OCI-LY1 (cell line): ENCODE results near the gene WDFY4.

Source experiments
- H2AFZ ChIP-seq: fragments of 200-600 bp; sonication (generic), shearing (Covaris generic); 2 replicates; pipeline ENCODE4 v1.6.0; 2014; ENCODE audit warnings: antibody characterized with exemption, mild to moderate bottlenecking, low read length
- H3F3A ChIP-seq: fragments of 200-600 bp; sonication (generic), shearing (Covaris generic); 2 replicates; pipeline ENCODE4 v1.6.0; 2014; ENCODE audit warnings: mild to moderate bottlenecking, antibody characterized with exemption, low read length, moderate library complexity; ENCODE audit not compliant: insufficient read depth
- H3K27ac ChIP-seq: fragments of 200-600 bp; sonication (generic); 2 replicates; pipeline ENCODE4 v1.5.1; 2014; ENCODE audit warnings: low read length, mixed run types, mild to moderate bottlenecking, low read depth; ENCODE audit not compliant: poor library complexity, severe bottlenecking
- H3K27me3 ChIP-seq: fragments of 200-600 bp; sonication (generic); 2 replicates; pipeline ENCODE4 v1.6.0; 2014; ENCODE audit warnings: antibody characterized with exemption, mild to moderate bottlenecking, low read length, moderate library complexity; ENCODE audit not compliant: insufficient read depth
- H3K36me3 ChIP-seq: fragments of 200-600 bp; sonication (generic); 2 replicates; pipeline ENCODE4 v1.6.1; 2014; ENCODE audit warnings: mild to moderate bottlenecking, antibody characterized with exemption, low read length, moderate library complexity, mixed read lengths; ENCODE audit not compliant: insufficient read depth
- H3K4me1 ChIP-seq: fragments of 200-600 bp; sonication (generic); 2 replicates; pipeline ENCODE4 v1.5.1; 2014; ENCODE audit warnings: mild to moderate bottlenecking, low read length, moderate library complexity; ENCODE audit not compliant: insufficient read depth, severe bottlenecking
- H3K4me2 ChIP-seq: fragments of 200-600 bp; sonication (generic), shearing (Covaris generic); 2 replicates; pipeline ENCODE4 v1.6.1; 2014; ENCODE audit warnings: low read length
- H3K4me3 ChIP-seq: fragments of 200-600 bp; sonication (generic); 2 replicates; pipeline ENCODE4 v1.5.1; 2014; ENCODE audit warnings: low read length, low read depth, mild to moderate bottlenecking, mixed read lengths; ENCODE audit not compliant: poor library complexity, severe bottlenecking
- H3K79me2 ChIP-seq: fragments of 200-600 bp; shearing (Covaris generic); 2 replicates; pipeline ENCODE4 v1.6.1; 2016; ENCODE audit warnings: mixed run types, low read length, mixed read lengths; ENCODE audit not compliant: insufficient read depth
- H3K9ac ChIP-seq: fragments of 200-600 bp; sonication (generic), shearing (Covaris generic); 2 replicates; pipeline ENCODE4 v1.6.1; 2014; ENCODE audit warnings: mild to moderate bottlenecking, low read length, mixed read lengths
- H3K9me2 ChIP-seq: fragments of 200-600 bp; sonication (generic), shearing (Covaris generic); 2 replicates; pipeline ENCODE4 v1.6.1; 2014; ENCODE audit warnings: low read depth, mild to moderate bottlenecking, low read length, mixed read lengths
- H3K9me3 ChIP-seq: fragments of 200-600 bp; shearing (Covaris generic); 2 replicates; pipeline ENCODE4 v1.6.1; 2014; ENCODE audit warnings: low read length, mixed read lengths
- H4K20me1 ChIP-seq: fragments of 200-600 bp; sonication (generic), shearing (Covaris generic); 2 replicates; pipeline ENCODE4 v1.6.0; 2016; ENCODE audit warnings: mild to moderate bottlenecking, low read length; ENCODE audit not compliant: insufficient read depth
- CTCF ChIP-seq: fragments of 200-600 bp; sonication (generic), shearing (Covaris generic); IDR thresholded peaks from 2 replicates; pipeline ENCODE4 v1.5.1; 2017; ENCODE audit warnings: mild to moderate bottlenecking, antibody characterized with exemption, low read length, moderate library complexity, mixed read lengths
- EZH2 ChIP-seq: fragments of 200-600 bp; sonication (generic), shearing (Covaris generic); IDR thresholded peaks from 2 replicates; pipeline ENCODE4 v1.8.0; 2017; ENCODE audit warnings: borderline replicate concordance, mixed run types, mild to moderate bottlenecking, antibody characterized with exemption, low read length, moderate library complexity, mixed read lengths

The WDFY4 gene

GRCh38 chr10:48813291-48813690 is 128.6 kb downstream of the WDFY4 start:
- Histone ChIP-seq H3K79me2 (no peaks in the 10 kb centered on the region), H3K9me2 (no peaks in the 10 kb centered on the region), H3K27me3 (no peaks in the 10 kb centered on the region), H3K9ac (no peak overlapping the region), H2AFZ (no peak overlapping the region), H3K4me1 (no peaks in the 10 kb centered on the region), H3K4me2 (no peak overlapping the region), H4K20me1 (no peaks in the 10 kb centered on the region), H3K36me3 (peaks cover 94% of the 10 kb centered on the region), H3F3A (no peaks in the 10 kb centered on the region), H3K9me3 (no peaks in the 10 kb centered on the region), H3K4me3 (no peak overlapping the region), H3K27ac (no peak overlapping the region)
- TF ChIP-seq EZH2: no peak
- TF ChIP-seq CTCF: no peak

- H3K27ac ChIP-seq: no peak overlapping the region
- no peak for TF ChIP-seq EZH2
- TF ChIP-seq CTCF: no peak
- H3F3A ChIP-seq: no peaks in the 10 kb centered on the region
- H3K79me2 ChIP-seq: no peaks in the 10 kb centered on the region
- no peak overlapping the region for H3K9ac ChIP-seq
- H3K9me2 ChIP-seq: no peaks in the 10 kb centered on the region
- H4K20me1 ChIP-seq: no peaks in the 10 kb centered on the region
- H3K4me2 ChIP-seq: no peak overlapping the region
- H3K36me3 ChIP-seq: peaks cover 89% of the 10 kb centered on the region
- H3K4me1 ChIP-seq: no peaks in the 10 kb centered on the region
- H3K27me3 ChIP-seq: no peaks in the 10 kb centered on the region
- H2AFZ ChIP-seq: no peak overlapping the region
- H3K9me3 ChIP-seq: no peaks in the 10 kb centered on the region
- no peak overlapping the region for H3K4me3 ChIP-seq
Measured at GRCh38 chr10:48813825-48814224, 129.2 kb downstream of the WDFY4 start.

GRCh38 chr10:48814933-48815332 is 130.3 kb downstream of the WDFY4 start:
- Histone ChIP-seq H3K4me3 (no peak overlapping the region), H3K4me2 (no peak overlapping the region), H3K9ac (no peak overlapping the region), H3K4me1 (no peaks in the 10 kb centered on the region), H3K9me2 (no peaks in the 10 kb centered on the region), H3K79me2 (no peaks in the 10 kb centered on the region), H3K27me3 (no peaks in the 10 kb centered on the region), H4K20me1 (no peaks in the 10 kb centered on the region), H2AFZ (no peak overlapping the region), H3K36me3 (peaks cover 86% of the 10 kb centered on the region), H3K27ac (no peak overlapping the region), H3F3A (no peaks in the 10 kb centered on the region), H3K9me3 (no peaks in the 10 kb centered on the region)
- TF ChIP-seq CTCF (no peak), EZH2 (no peak)
